Heart right ventricle (tissue), 16 donors: Measurements from ENCODE around the gene ZNF516. TPM values are rescaled to one million over a fixed set of nuclear protein-coding genes. Genes with fewer than 3 reads are reported as not detected.

Source experiments
- ATAC-seq, 8 donors: fragments of 200-7000 bp; cut with Tn5 transposase; one replicate each; pipeline ENCODE4 v1.9.1; 2020; ENCODE audit warnings: mild to moderate bottlenecking in 8 of 8, moderate library complexity in 8 of 8, moderate number of reproducible peaks in 1 of 8
- DNase-seq, 2 donors: peaks; one replicate each; pipeline ENCODE4 v3.0.0-alpha.2; 2020
- H3K27ac ChIP-seq, 10 donors: fragments of 200-600 bp; sonication (generic) in 2 of 10; one replicate each; pipeline versions ENCODE4 v1.5.0 to v1.8.0; 2020 to 2022; ENCODE audit warnings: mild to moderate bottlenecking in 3 of 10
- H3K27me3 ChIP-seq, 7 donors: fragments of 200-600 bp; one replicate each; pipeline ENCODE4 v1.8.0; 2021 to 2022; ENCODE audit warnings: mild to moderate bottlenecking in 2 of 7
- H3K36me3 ChIP-seq, 9 donors: fragments of 200-600 bp; sonication (generic) in 1 of 9; one replicate each; pipeline versions ENCODE4 v1.5.0 to v1.8.0; 2020 to 2022; ENCODE audit warnings: mild to moderate bottlenecking in 2 of 9
- H3K4me1 ChIP-seq, 9 donors: fragments of 200-600 bp; sonication (generic) in 1 of 9; one replicate each; pipeline versions ENCODE4 v1.5.0 to v1.8.0; 2020 to 2022; ENCODE audit warnings: mild to moderate bottlenecking in 4 of 9
- H3K4me3 ChIP-seq, 10 donors: fragments of 200-600 bp; sonication (generic) in 2 of 10; one replicate each; pipeline versions ENCODE4 v1.5.0 to v1.8.0; 2020 to 2022; ENCODE audit warnings: mild to moderate bottlenecking in 7 of 10, moderate library complexity in 2 of 10
- H3K9me3 ChIP-seq, 11 donors: fragments of 200-600 bp in 10 of 11; sonication (generic) in 2 of 11; one replicate each; pipeline versions ENCODE4 v1.5.0 to v1.8.0; 2013 to 2022; ENCODE audit warnings: mild to moderate bottlenecking in 2 of 11, control low read depth in 1 of 11, moderate library complexity in 1 of 11
- CTCF ChIP-seq, 9 donors: fragments of 200-600 bp; sonication (generic) in 2 of 9; IDR thresholded peaks; one replicate each; pipeline versions ENCODE4 v1.5.0 to v1.8.0; 2021 to 2022; ENCODE audit warnings: antibody characterized with exemption in 9 of 9, mild to moderate bottlenecking in 5 of 9, moderate library complexity in 1 of 9
- WGBS, 2 donors: extraction: QIAGEN DNeasy Blood & Tissue Kit; methylation state at CpG; one replicate each; pipeline ENCODE4 v1.1.7; 2013; ENCODE audit warnings: inconsistent platforms in 1 of 2; 5-methylcytosine and 5-hydroxymethylcytosine counted together
- intact Hi-C, 10 donors: fragments of 100-400 bp; cut with DNase I; formaldehyde crosslinking; loops; one replicate each; pipeline versions ENCODE4 v1.11.1 to v1.14.2; 2022
- polyA plus RNA-seq, 2 donors: library from polyadenylated mRNA; stranded (reverse); fragments of 200-250 nt; gene quantifications; one replicate each; pipeline ENCODE4 v1.2.3, GENCODE V29; 2013
- total RNA-seq, 10 donors: library from RNA; stranded (reverse); fragmentation: NEBNext Ultra II Directional in 3 of 10; extraction: Animal tissue kit (Norgen Biotek cat#: 25700) in 3 of 10; gene quantifications; one replicate each; pipeline versions ENCODE4 v1.2.1 to v1.2.4, GENCODE V29; 2021 to 2023
- donor health status: Arrhythmogenic right ventricular cardiomyopathy.
- donor health status: ischemic (EF 13 %, LVEDD 7.1; RV severe dilation, severe dysfunction).
- donor health status: healthy with polysubstance abuse.
- donor health status: DM: no; HTN: yes; CAD: no.
- donor health status: DM: no; HTN: no; CAD: no.
- donor health status: ischemic (EF 25% LVEDD 6.9; RV normal size, moderate dysfunction).
- donor health status: ischemic (EF 25% LVEDD 5.7; RV mildly dilated, moderate dysfunction).
- donor health status: healthy.
- donor health status: DM: yes; HTN: yes; CAD: no.
- donor health status: Ischemic cardiomyopathy.
- donor health status: ischemic (EF 35%, LVEDD 5.7; RV mildly dilated, moderate dysfunction).
- donor health status: nonischemic (EF 11% LVEDD 7.7; RV severe dilation, severe dysfunction).
- donor health status: DM: yes; HTN: yes; CAD: no.
- donor health status: PGD.
- donor health status: ischemic (EF 29% LVEDD 5.4; RV normal size, mild dysfunction).
- donor health status: nonischemic (EF 23%, LVEDD 6.1; RV moderate dilation, normal function).

The ZNF516 gene
- total and polyA plus RNA-seq, 12 donors, result 2.6 to 24.8 (median 17.3) TPM

DNA sequence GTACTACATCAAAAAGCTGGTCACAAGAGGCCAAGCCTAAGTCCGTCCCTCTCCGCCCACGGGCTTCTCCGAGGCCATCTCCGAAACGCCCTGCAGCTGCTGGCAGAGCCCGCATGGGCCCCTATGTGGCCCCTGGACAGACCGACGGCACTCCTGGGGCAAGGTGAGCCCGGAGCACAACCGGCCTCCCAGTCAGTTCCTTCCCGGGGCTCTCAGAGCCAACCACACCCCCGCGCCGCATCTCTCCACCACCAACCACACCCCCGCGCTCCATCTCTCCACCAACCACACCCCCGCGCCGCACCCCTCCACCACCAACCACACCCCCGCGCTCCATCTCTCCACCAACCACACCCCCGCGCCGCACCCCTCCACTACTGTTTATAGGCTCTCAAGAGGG, 93.5 kb downstream of the ZNF516 start:
- TF ChIP-seq CTCF (IDR thresholded peaks at IDR 0.05), result no peak
- DNase-seq (no peak), ATAC-seq (peak in 3 of 8 donors; percentile 38 to 80 (median 49))
- peaks cover 0 to 28% (median 11%) of the 10 kb centered on the region in 9 donors for H3K4me1 ChIP-seq
- no peak overlapping the region for H3K4me3 ChIP-seq
- H3K36me3 ChIP-seq, result peaks cover 0 to 10% (median 0%) of the 10 kb centered on the region in 9 donors
- no peaks in the 10 kb centered on the region for H3K9me3 ChIP-seq
- H3K27ac ChIP-seq, result no peak overlapping the region
- no peaks in the 10 kb centered on the region for H3K27me3 ChIP-seq
- WGBS, 2 donors, result 85 to 87% methylated on average over 25 of the region's 25 CpGs
- intact Hi-C loops, result loop anchor here in 3 of 10 donors (5.0 to 10.0 kb wide), 4 partner anchors 93 to 306 kb away; partner anchors contain the start of gene ZNF516 (in 1 of the 3)

- Histone ChIP-seq H3K27ac (no peak overlapping the region), H3K4me1 (peaks cover 0 to 32% (median 11%) of the 10 kb centered on the region in 9 donors), H3K9me3 (no peaks in the 10 kb centered on the region), H3K27me3 (no peaks in the 10 kb centered on the region), H3K4me3 (no peak overlapping the region), H3K36me3 (peaks cover 0 to 10% (median 0%) of the 10 kb centered on the region in 9 donors)
- TF ChIP-seq CTCF (IDR thresholded peaks at IDR 0.05), result no peak
- ATAC-seq, result no peak
- 89% methylated on average over 14 of the region's 14 CpGs for WGBS, 2 donors
- DNase-seq, result no peak
- intact Hi-C loops, result loop anchor here (1.0 to 10.0 kb wide), 14 partner anchors 95 to 312 kb away; partner anchors contain the start of gene ZNF516 (in 1 of the 10)
These were observed 95.2 kb downstream of the ZNF516 start for GRCh38 chr18:76399613-76400391.

- TF ChIP-seq CTCF (IDR thresholded peaks at IDR 0.05), result peak; percentile 90 to 97 (median 94)
- Histone ChIP-seq H3K4me1 (peaks cover 0 to 32% (median 11%) of the 10 kb centered on the region in 9 donors), H3K27me3 (no peaks in the 10 kb centered on the region), H3K27ac (no peak overlapping the region), H3K36me3 (peaks cover 0 to 10% (median 0%) of the 10 kb centered on the region in 9 donors), H3K9me3 (no peaks in the 10 kb centered on the region), H3K4me3 (no peak overlapping the region)
- 13 to 16% methylated on average over 14 of the region's 14 CpGs for WGBS, 2 donors
- DNase-seq, result peak; percentile 80 to 84
- peak; percentile 84 to 96 (median 92) for ATAC-seq
- intact Hi-C loops, result loop anchor here (1.0 to 5.0 kb wide), 12 partner anchors 218 to 313 kb away; no protein-coding TSS in a partner anchor
These were observed 96.0 kb downstream of the ZNF516 start for GRCh38 chr18:76398896-76399612.

DNA sequence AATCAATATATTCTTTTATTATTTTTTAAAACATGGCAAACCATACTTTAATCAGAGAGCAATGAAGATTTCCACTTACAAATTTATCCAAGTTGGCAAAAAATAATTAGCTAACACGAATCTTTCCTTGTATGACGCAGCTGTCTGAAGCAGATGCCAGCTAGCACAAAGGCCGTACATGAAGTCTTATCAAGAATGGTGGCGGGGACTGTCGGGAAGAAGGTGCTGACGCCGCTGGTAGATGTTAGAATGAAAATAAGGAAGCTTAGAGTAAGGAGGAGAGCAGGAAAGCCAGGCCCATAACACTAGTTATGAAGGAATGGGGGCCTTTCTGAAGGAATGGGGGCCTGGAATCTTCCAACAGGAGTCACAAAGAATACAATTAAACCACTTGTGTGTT, 96.7 kb downstream of the ZNF516 start:
- 66 to 68% methylated on average over 7 of the region's 7 CpGs for WGBS, 2 donors
- Histone ChIP-seq H3K27me3 (no peaks in the 10 kb centered on the region), H3K9me3 (no peaks in the 10 kb centered on the region), H3K36me3 (peaks cover 0 to 10% (median 0%) of the 10 kb centered on the region in 9 donors), H3K4me1 (peaks cover 0 to 32% (median 11%) of the 10 kb centered on the region in 9 donors), H3K27ac (no peak overlapping the region), H3K4me3 (no peak overlapping the region)
- no peak for TF ChIP-seq CTCF (IDR thresholded peaks at IDR 0.05)
- intact Hi-C loops, result loop anchor here (2.0 to 5.0 kb wide), 10 partner anchors 219 to 314 kb away; no protein-coding TSS in a partner anchor
- ATAC-seq, result peak in 4 of 8 donors; percentile 52 to 68 (median 62)
- DNase-seq, result no peak
